GM12892 (cell line): ENCODE results near the gene CDC42BPG.

Experiments
- POLR2A ChIP-seq: IDR thresholded peaks from 2 replicates; pipeline ENCODE4 v1.6.1; 2011; ENCODE audit warnings: low read depth, low read length, control low read depth
- POLR2AphosphoS5 ChIP-seq: IDR thresholded peaks from 2 replicates; pipeline ENCODE4 v1.6.1; 2011; ENCODE audit warnings: low read depth, low read length, control low read depth

GRCh38 chr11:64834723-64835615 is 9.5 kb downstream of the CDC42BPG start:
- TF ChIP-seq POLR2A = no peak
- no peak for TF ChIP-seq POLR2AphosphoS5
